Mammary epithelial cell (primary cell): Measurements from ENCODE around the gene BMERB1.

Experiments used
- EZH2 ChIP-seq: IDR thresholded peaks from 2 replicates; pipeline ENCODE4 v1.6.1; 2012; ENCODE audit warnings: low read length, inconsistent platforms, borderline replicate concordance
- TF ChIP-seq, protein P1 (sequence below), 2 donors: IDR thresholded peaks in 1 of 2; conservative IDR thresholded peaks in 1 of 2; 2 replicates each; pipeline ENCODE4 v1.5.1; 2011 to 2012; ENCODE audit warnings: inconsistent platforms in 2 of 2, low read length in 2 of 2, mild to moderate bottlenecking in 2 of 2, control low read depth in 1 of 2, low read depth in 1 of 2; ENCODE audit not compliant: insufficient read depth in 1 of 2; ENCODE audit errors: extremely low read depth in 1 of 2

DNA sequence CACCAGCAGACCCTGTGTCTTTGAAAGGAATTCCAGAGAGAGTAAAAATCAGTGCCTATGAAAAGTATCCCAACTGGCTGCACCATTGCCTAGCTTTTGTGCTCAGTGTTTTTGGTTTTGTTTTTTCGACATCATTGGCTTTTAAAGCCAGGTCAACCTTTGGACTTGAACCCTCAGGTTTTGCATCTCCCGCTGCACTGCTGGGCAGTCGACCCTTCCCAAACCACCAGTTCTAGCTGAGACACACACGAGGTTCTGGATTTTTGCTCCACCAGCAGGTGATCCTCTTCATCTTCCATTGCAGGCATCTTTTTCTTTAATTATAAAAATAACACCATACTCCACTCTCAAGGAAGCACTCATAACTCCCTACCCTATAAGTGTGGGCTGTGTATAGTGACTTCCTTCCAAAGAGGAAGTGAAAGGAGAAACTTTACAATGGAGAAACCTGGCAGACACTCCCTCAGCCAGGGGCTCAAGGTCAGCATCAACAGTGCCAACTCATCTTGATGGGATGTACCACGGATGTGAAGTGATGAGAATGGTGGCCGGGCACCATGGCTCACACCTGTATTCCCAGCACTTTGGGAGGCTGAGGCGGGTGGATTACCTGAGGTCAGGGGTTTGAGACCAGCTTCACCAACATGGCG, 57.8 kb downstream of the BMERB1 start:
- TF ChIP-seq, protein P1, sequence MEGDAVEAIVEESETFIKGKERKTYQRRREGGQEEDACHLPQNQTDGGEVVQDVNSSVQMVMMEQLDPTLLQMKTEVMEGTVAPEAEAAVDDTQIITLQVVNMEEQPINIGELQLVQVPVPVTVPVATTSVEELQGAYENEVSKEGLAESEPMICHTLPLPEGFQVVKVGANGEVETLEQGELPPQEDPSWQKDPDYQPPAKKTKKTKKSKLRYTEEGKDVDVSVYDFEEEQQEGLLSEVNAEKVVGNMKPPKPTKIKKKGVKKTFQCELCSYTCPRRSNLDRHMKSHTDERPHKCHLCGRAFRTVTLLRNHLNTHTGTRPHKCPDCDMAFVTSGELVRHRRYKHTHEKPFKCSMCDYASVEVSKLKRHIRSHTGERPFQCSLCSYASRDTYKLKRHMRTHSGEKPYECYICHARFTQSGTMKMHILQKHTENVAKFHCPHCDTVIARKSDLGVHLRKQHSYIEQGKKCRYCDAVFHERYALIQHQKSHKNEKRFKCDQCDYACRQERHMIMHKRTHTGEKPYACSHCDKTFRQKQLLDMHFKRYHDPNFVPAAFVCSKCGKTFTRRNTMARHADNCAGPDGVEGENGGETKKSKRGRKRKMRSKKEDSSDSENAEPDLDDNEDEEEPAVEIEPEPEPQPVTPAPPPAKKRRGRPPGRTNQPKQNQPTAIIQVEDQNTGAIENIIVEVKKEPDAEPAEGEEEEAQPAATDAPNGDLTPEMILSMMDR (conservative IDR thresholded peaks at IDR 0.05 in 1 of 2, IDR thresholded peaks at IDR 0.05 in 1 of 2; ENCODE audit: extremely low read depth in 1 of 2, insufficient read depth in 1 of 2, low read depth in 1 of 2, low read length in 2 of 2), result no peak
- TF ChIP-seq EZH2, result no peak
